Epithelial cell of proximal tubule (primary cell): ENCODE results near the gene UBE3C. TPM values are rescaled to one million over a fixed set of nuclear protein-coding genes. Genes with fewer than 3 reads are reported as not detected.
"Not testable (repeated sequence)": the region's sequence is repeated elsewhere in the genome, so short reads cannot be mapped to it uniquely, and the experiment has no call there.

Experiments
- DNase-seq: peaks from one replicate; pipeline ENCODE4 v3.0.0-alpha.2; 2011; ENCODE audit warnings: low read depth
- H3K4me3 ChIP-seq: 2 replicates; pipeline ENCODE4 v1.5.1; 2011; ENCODE audit warnings: low read depth, mild to moderate bottlenecking, low read length
- CTCF ChIP-seq: conservative IDR thresholded peaks from 2 replicates; pipeline ENCODE4 v1.5.1; 2012; ENCODE audit warnings: low read depth, mild to moderate bottlenecking, low read length
- total RNA-seq: library from RNA; depleted of rRNA; stranded (reverse); fragments of >200 nt; gene quantifications from 2 replicates; pipeline ENCODE4 v1.2.3, GENCODE V29; 2015

Gene UBE3C
- total RNA-seq, 1 donor from 2014 or later: 42.3 TPM

DNA sequence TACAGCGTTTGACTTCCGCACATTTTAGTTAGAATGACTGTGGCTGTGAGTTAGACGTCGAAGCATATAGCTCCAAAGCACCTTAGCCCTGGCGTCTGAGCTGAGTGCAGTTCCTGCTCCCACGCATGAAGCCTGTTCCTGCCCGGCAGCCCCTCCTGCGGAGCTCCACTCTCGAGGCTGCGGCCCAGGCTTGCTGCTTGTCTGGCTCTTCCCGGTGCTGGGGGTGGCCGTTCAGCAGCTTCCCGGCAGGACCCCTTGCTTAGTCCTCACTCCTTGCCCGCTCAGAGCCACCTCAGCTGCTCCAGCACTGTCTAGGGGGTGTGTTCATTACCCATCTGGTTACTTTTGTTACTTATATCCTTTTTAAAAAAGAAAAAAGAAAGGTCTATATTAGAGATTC, 109.9 kb downstream of the UBE3C start:
- DNase-seq: no peak
- no peak overlapping the region for H3K4me3 ChIP-seq
- no peak for TF ChIP-seq CTCF

DNA sequence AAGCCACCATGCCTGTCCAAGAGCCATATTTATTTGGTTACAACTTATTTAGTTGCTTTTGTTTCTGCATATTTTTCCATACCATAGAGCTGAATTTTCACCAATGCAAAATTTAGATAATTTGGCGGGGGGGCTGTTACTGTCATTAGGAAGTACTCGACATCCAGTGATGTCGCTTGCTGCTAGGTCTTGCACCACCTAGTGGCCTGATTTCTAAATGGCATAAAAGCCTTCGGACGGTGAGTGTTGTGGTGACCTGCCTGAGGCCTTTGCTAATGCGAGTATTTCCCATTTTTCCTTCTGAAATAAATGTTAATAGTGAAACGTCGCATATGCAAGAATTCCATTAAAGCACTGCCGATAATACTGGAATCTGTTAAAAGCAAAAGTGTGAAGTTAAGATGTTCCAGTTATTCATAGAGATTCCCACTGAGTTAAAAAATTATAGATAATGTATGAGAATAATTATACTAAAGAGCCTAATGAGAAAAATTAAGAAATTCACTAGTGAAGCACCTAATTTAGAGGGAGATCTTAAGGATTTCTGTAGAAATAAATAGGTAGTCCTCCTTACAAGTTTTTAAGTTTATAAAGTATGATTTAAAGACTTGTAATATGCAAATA, 112.0 kb downstream of the UBE3C start:
- TF ChIP-seq CTCF: peak; percentile 94
- no peak overlapping the region for H3K4me3 ChIP-seq
- DNase-seq: no peak

DNA sequence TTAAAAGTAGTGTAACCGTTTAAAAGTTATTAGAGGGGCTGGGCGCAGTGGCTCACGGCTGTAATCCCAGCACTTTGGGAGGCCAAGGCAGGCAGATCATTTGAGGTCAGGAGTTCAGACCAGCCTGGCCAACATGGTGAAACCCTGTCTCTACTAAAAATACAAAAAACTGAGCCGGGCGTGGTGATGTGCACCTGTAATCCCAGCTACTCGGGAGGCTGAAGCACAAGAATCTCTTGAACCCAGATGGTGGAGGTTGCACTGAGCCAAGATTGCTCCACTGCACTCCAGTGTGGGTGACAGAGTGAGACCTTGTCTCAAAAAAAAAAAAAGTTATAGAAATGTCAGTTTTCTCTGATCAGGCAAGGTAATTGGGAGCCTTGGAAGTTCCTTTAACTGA, 113.1 kb downstream of the UBE3C start:
- H3K4me3 ChIP-seq, DNase-seq: not testable (repeated sequence)

DNA sequence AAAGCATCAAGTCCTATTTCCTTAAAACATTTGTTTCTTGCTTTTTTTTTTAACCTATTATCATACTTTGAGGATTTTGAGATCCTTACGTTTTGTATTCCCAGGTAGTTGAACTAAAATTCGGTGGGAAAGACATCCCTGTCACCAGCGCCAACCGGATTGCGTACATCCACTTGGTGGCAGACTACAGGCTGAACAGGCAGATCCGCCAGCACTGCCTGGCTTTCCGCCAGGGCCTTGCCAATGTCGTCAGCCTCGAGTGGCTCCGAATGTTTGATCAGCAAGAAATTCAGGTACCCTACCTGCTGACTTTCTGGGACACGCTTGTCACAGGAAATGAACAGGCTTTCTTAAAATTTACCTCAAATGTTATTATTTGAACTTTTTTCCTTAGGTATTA, 115.1 kb downstream of the UBE3C start:
- no peak overlapping the region for H3K4me3 ChIP-seq
- no peak for DNase-seq
- TF ChIP-seq CTCF: no peak

GRCh38 chr7:157254781-157255180, 116.1 kb downstream of the UBE3C start:
- not testable (repeated sequence) for H3K4me3 ChIP-seq, DNase-seq

- no peak for TF ChIP-seq CTCF
- no peak overlapping the region for H3K4me3 ChIP-seq
- no peak for DNase-seq
Measured at GRCh38 chr7:157255201-157255606, 116.5 kb downstream of the UBE3C start.

DNA sequence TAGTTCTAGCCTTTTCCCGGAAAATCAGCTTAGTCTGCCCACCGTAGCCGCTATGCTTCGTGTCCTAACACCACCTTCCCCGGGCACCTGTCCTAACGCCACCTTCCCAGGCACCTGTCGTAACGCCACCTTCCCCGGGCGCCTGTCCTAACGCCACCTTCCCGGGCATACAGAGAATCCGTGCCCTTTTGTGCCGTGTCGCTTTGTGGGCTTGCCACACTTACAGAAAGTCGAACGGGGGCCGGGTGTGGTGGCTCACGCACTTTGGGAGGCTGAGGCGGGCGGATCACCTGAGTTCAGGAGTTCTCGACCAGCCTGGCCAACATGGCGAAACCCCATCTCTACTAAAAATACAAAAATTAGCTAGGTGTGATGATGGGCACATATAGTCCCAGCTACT, 124.4 kb downstream of the UBE3C start:
- no peak for TF ChIP-seq CTCF
- no peak overlapping the region for H3K4me3 ChIP-seq
- DNase-seq: no peak

- no peak for TF ChIP-seq CTCF
- no peak for DNase-seq
- no peak overlapping the region for H3K4me3 ChIP-seq
Measured at GRCh38 chr7:157265051-157265450, 126.3 kb downstream of the UBE3C start.
